H9 (cell line): Measurements from ENCODE around the gene TEX52. TPM values are rescaled to one million over a fixed set of nuclear protein-coding genes. Genes with fewer than 3 reads are reported as not detected.

Source experiments
- DNase-seq: peaks from one replicate; pipeline ENCODE4 v3.0.0-alpha.2; 2017
- H2AFZ ChIP-seq: one replicate; pipeline ENCODE4 v1.6.1; 2013; ENCODE audit warnings: mild to moderate bottlenecking, low read length, control low read depth, moderate library complexity
- H2AK5ac ChIP-seq: 2 replicates; pipeline ENCODE4 v1.6.1; 2013; ENCODE audit warnings: low read length, control low read depth, mixed read lengths; ENCODE audit not compliant: insufficient read length
- H2BK120ac ChIP-seq: one replicate; pipeline ENCODE4 v1.6.1; 2013; ENCODE audit warnings: low read depth, mild to moderate bottlenecking, low read length, control low read depth, inconsistent platforms; ENCODE audit not compliant: poor library complexity, severe bottlenecking
- H2BK12ac ChIP-seq: 2 replicates; pipeline ENCODE4 v1.6.1; 2013; ENCODE audit warnings: low read length, control low read depth, mixed read lengths, low read depth; ENCODE audit not compliant: insufficient read length
- H2BK15ac ChIP-seq: 2 replicates; pipeline ENCODE4 v1.6.1; 2013; ENCODE audit warnings: low read depth, low read length, control low read depth
- H2BK20ac ChIP-seq: one replicate; pipeline ENCODE4 v1.6.1; 2013; ENCODE audit warnings: low read depth, mild to moderate bottlenecking, low read length, control low read depth, inconsistent platforms; ENCODE audit not compliant: poor library complexity, severe bottlenecking
- H2BK5ac ChIP-seq: 2 replicates; pipeline ENCODE4 v1.6.1; 2013; ENCODE audit warnings: low read length, control low read depth, mixed read lengths; ENCODE audit not compliant: insufficient read length
- H3K14ac ChIP-seq: 2 replicates; pipeline ENCODE4 v1.6.1; 2013; ENCODE audit warnings: low read length, control low read depth; ENCODE audit not compliant: insufficient read depth
- H3K18ac ChIP-seq: 2 replicates; pipeline ENCODE4 v1.6.1; 2013; ENCODE audit warnings: low read depth, mild to moderate bottlenecking, mixed read lengths, low read length, control low read depth; ENCODE audit not compliant: insufficient read length
- H3K23ac ChIP-seq: 2 replicates; pipeline ENCODE4 v1.6.1; 2013; ENCODE audit warnings: low read length, control low read depth, mixed read lengths, low read depth; ENCODE audit not compliant: insufficient read length
- H3K23me2 ChIP-seq: 2 replicates; pipeline ENCODE4 v1.6.1; 2013; ENCODE audit warnings: low read depth, mild to moderate bottlenecking, mixed read lengths, low read length, control low read depth; ENCODE audit not compliant: insufficient read length, poor library complexity, severe bottlenecking
- H3K27ac ChIP-seq: 2 replicates; pipeline ENCODE4 v1.5.1; 2013; ENCODE audit warnings: low read length, control low read depth, mixed read lengths, low read depth; ENCODE audit not compliant: insufficient read length
- H3K27me3 ChIP-seq: 2 replicates; pipeline ENCODE4 v1.6.1; 2013; ENCODE audit warnings: low read length, control low read depth, inconsistent platforms; ENCODE audit not compliant: insufficient read depth
- H3K4ac ChIP-seq: 2 replicates; pipeline ENCODE4 v1.6.1; 2013; ENCODE audit warnings: low read depth, mild to moderate bottlenecking, control low read depth, inconsistent platforms, low read length, moderate library complexity
- H3K4me1 ChIP-seq: 2 replicates; pipeline ENCODE4 v1.6.1; 2013; ENCODE audit warnings: low read length, control low read depth, inconsistent platforms; ENCODE audit not compliant: insufficient read depth
- H3K4me2 ChIP-seq: 2 replicates; pipeline ENCODE4 v1.6.1; 2013; ENCODE audit warnings: low read length, control low read depth, mixed read lengths; ENCODE audit not compliant: insufficient read length, insufficient read depth
- H3K56ac ChIP-seq: 2 replicates; pipeline ENCODE4 v1.6.1; 2013; ENCODE audit warnings: low read depth, mild to moderate bottlenecking, mixed read lengths, low read length, control low read depth; ENCODE audit not compliant: insufficient read length
- H3K79me1 ChIP-seq: 2 replicates; pipeline ENCODE4 v1.6.1; 2013; ENCODE audit warnings: low read depth, mild to moderate bottlenecking, moderate library complexity, low read length, control low read depth, inconsistent platforms; ENCODE audit not compliant: insufficient read depth, poor library complexity, severe bottlenecking
- H3K79me2 ChIP-seq: 2 replicates; pipeline ENCODE4 v1.6.1; 2013; ENCODE audit warnings: low read length, control low read depth, inconsistent platforms; ENCODE audit not compliant: insufficient read depth
- H3K9ac ChIP-seq: 2 replicates; pipeline ENCODE4 v1.6.1; 2013; ENCODE audit warnings: low read length, control low read depth, mixed read lengths; ENCODE audit not compliant: insufficient read length; ENCODE audit errors: extremely low read depth
- H3K9me3 ChIP-seq: one replicate; pipeline ENCODE4 v1.6.1; 2013; ENCODE audit warnings: low read depth, low read length, inconsistent platforms; ENCODE audit not compliant: control insufficient read depth
- H3T11ph ChIP-seq: one replicate; pipeline ENCODE4 v1.6.1; 2013; ENCODE audit warnings: mild to moderate bottlenecking, low read length, control low read depth, inconsistent platforms
- H4K20me1 ChIP-seq: one replicate; pipeline ENCODE4 v1.6.1; 2013; ENCODE audit not compliant: control insufficient read depth, insufficient read length, insufficient read depth
- H4K5ac ChIP-seq: 2 replicates; pipeline ENCODE4 v1.6.1; 2013; ENCODE audit warnings: low read depth, mild to moderate bottlenecking, mixed read lengths, low read length, control low read depth; ENCODE audit not compliant: insufficient read length
- H4K8ac ChIP-seq: replicated peaks from 2 replicates; pipeline ENCODE4 v1.6.1; 2013; ENCODE audit warnings: low read length, control low read depth, mixed read lengths, low read depth; ENCODE audit not compliant: insufficient read length
- H4K91ac ChIP-seq: 2 replicates; pipeline ENCODE4 v1.6.1; 2013; ENCODE audit warnings: low read depth, mild to moderate bottlenecking, moderate library complexity, mixed read lengths, low read length, control low read depth; ENCODE audit not compliant: insufficient read length
- H3K27ac Mint-ChIP-seq, 3 experiments: 2 replicates in 2 of 3; 3 replicates in 1 of 3; pipeline ENCODE4 v1.8.0; 2020 to 2021; ENCODE audit warnings: mixed read lengths in 3 of 3, mild to moderate bottlenecking in 1 of 3, moderate library complexity in 1 of 3
- H3K27me3 Mint-ChIP-seq: 2 replicates; pipeline ENCODE4 v1.8.0; 2021; ENCODE audit warnings: low read depth, mild to moderate bottlenecking, moderate library complexity, mixed read lengths
- H3K36me3 Mint-ChIP-seq, 3 experiments: 2 replicates in 2 of 3; 3 replicates in 1 of 3; pipeline ENCODE4 v1.8.0; 2020 to 2021; ENCODE audit warnings: low read depth in 3 of 3, mixed read lengths in 3 of 3; ENCODE audit not compliant: insufficient read depth in 1 of 3
- H3K4me1 Mint-ChIP-seq, 2 experiments: 2 replicates each; pipeline ENCODE4 v1.8.0; 2020; ENCODE audit warnings: mixed read lengths in 2 of 2
- H3K4me3 Mint-ChIP-seq, 2 experiments: 2 replicates in 1 of 2; 3 replicates in 1 of 2; pipeline ENCODE4 v1.8.0; 2020 to 2021; ENCODE audit warnings: mild to moderate bottlenecking in 2 of 2, mixed read lengths in 2 of 2, moderate library complexity in 1 of 2
- H3K9me3 Mint-ChIP-seq, 2 experiments: 2 replicates in 1 of 2; 3 replicates in 1 of 2; pipeline ENCODE4 v1.8.0; 2020; ENCODE audit warnings: mild to moderate bottlenecking in 2 of 2, mixed read lengths in 2 of 2, moderate library complexity in 1 of 2
- WGBS: extraction: QIAGEN DNeasy Blood & Tissue Kit; methylation state at CpG from one replicate; pipeline ENCODE4 v1.1.7; 2013; ENCODE audit warnings: missing lambda C conversion rate, low lambda C conversion rate, mixed read lengths; ENCODE audit not compliant: insufficient read length; ENCODE audit errors: extremely low coverage; 5-methylcytosine and 5-hydroxymethylcytosine counted together
- total RNA-seq: library from RNA; stranded (reverse); gene quantifications from 2 replicates; pipeline ENCODE4 v1.2.1, GENCODE V29; 2021
- TF ChIP-seq, protein P1 (sequence below): fragments of 200-600 bp; sonication (generic); conservative IDR thresholded peaks from 3 replicates; pipeline ENCODE4 v1.8.0; 2021; ENCODE audit warnings: antibody characterized with exemption, mild to moderate bottlenecking

Gene TEX52
- total RNA-seq, 1 experiment from 2014 or later, result 0.20 TPM

GRCh38 chr12:2855546-2855945, 1.3 kb downstream of the TEX52 start:
- Mint-ChIP-seq H3K4me3 (no peak overlapping the region), H3K4me1 (peaks cover 14 to 42% of the 10 kb centered on the region in 2 experiments), H3K36me3 (peaks cover 22 to 23% (median 23%) of the 10 kb centered on the region in 3 experiments), H3K27ac (no peak overlapping the region; a peak in 1 of 7 replicates), H3K9me3 (no peaks in the 10 kb centered on the region), H3K27me3 (peaks cover 4% of the 10 kb centered on the region)
- no peak overlapping the region for H4K5ac ChIP-seq
- no peak overlapping the region for H3K18ac ChIP-seq
- no peak overlapping the region for H4K8ac ChIP-seq
- TF ChIP-seq, protein P1, sequence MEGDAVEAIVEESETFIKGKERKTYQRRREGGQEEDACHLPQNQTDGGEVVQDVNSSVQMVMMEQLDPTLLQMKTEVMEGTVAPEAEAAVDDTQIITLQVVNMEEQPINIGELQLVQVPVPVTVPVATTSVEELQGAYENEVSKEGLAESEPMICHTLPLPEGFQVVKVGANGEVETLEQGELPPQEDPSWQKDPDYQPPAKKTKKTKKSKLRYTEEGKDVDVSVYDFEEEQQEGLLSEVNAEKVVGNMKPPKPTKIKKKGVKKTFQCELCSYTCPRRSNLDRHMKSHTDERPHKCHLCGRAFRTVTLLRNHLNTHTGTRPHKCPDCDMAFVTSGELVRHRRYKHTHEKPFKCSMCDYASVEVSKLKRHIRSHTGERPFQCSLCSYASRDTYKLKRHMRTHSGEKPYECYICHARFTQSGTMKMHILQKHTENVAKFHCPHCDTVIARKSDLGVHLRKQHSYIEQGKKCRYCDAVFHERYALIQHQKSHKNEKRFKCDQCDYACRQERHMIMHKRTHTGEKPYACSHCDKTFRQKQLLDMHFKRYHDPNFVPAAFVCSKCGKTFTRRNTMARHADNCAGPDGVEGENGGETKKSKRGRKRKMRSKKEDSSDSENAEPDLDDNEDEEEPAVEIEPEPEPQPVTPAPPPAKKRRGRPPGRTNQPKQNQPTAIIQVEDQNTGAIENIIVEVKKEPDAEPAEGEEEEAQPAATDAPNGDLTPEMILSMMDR, result no peak
- no peak overlapping the region for H3K27ac ChIP-seq
- no peak overlapping the region for H4K91ac ChIP-seq
- no peak overlapping the region for H2BK120ac ChIP-seq
- no peak overlapping the region for H2BK20ac ChIP-seq
- no peaks in the 10 kb centered on the region for H3K4me1 ChIP-seq
- no peaks in the 10 kb centered on the region for H3K79me1 ChIP-seq
- no peak overlapping the region for H2BK12ac ChIP-seq
- no peaks in the 10 kb centered on the region for H3K79me2 ChIP-seq
- no peak overlapping the region for H3K23ac ChIP-seq
- no peak overlapping the region for H2BK15ac ChIP-seq
- no peaks in the 10 kb centered on the region for H3K23me2 ChIP-seq
- no peak overlapping the region for H2AFZ ChIP-seq
- H2AK5ac ChIP-seq, result no peak overlapping the region
- no peak overlapping the region for H3K9ac ChIP-seq
- H3K27me3 ChIP-seq, result no peaks in the 10 kb centered on the region
- no peak overlapping the region for H3T11ph ChIP-seq
- H3K4ac ChIP-seq, result no peak overlapping the region
- H3K4me2 ChIP-seq, result no peak overlapping the region
- DNase-seq, result no peak
- no peaks in the 10 kb centered on the region for H3K9me3 ChIP-seq
- no peak overlapping the region for H2BK5ac ChIP-seq
- H4K20me1 ChIP-seq, result no peaks in the 10 kb centered on the region
- H3K56ac ChIP-seq, result no peak overlapping the region
- WGBS, result no CpG with 5 or more reads among the region's 7 CpGs
- H3K14ac ChIP-seq, result no peak overlapping the region
